T47D (cell line): ENCODE data around the gene MDN1.
"Not testable (repeated sequence)": the region's sequence is repeated elsewhere in the genome, so short reads cannot be mapped to it uniquely, and the experiment has no call there.

Experiments used
- DNase-seq, 2 experiments: peaks; one replicate each; pipeline versions ENCODE4 v3.0.0 to v3.0.0-alpha.2; 2011 to 2012; ENCODE audit warnings: low read depth in 1 of 2, low spot score in 1 of 2
- JUND ChIP-seq: IDR thresholded peaks from 2 replicates; pipeline ENCODE4 v1.6.1; 2012; ENCODE audit warnings: low read depth
- in situ Hi-C: cut with HindIII; loops from 2 replicates; pipeline ENCODE4 v1.10.0; 2016; ENCODE audit warnings: low sequenced_read_pairs, low pct_unique_long_range_greater_than_20kb

The MDN1 gene

GRCh38 chr6:89799756-89800155 lies 19.8 kb downstream of the MDN1 start:
- DNase-seq: no peak

GRCh38 chr6:89799096-89799495 lies 20.5 kb downstream of the MDN1 start:
- in situ Hi-C loops: no loop called here
- no peak for DNase-seq
- TF ChIP-seq JUND: no peak

More at GRCh38 chr6:89799756-89800155, 19.8 kb downstream of the MDN1 start:
- no peak for TF ChIP-seq JUND
- in situ Hi-C loops: no loop called here

DNA sequence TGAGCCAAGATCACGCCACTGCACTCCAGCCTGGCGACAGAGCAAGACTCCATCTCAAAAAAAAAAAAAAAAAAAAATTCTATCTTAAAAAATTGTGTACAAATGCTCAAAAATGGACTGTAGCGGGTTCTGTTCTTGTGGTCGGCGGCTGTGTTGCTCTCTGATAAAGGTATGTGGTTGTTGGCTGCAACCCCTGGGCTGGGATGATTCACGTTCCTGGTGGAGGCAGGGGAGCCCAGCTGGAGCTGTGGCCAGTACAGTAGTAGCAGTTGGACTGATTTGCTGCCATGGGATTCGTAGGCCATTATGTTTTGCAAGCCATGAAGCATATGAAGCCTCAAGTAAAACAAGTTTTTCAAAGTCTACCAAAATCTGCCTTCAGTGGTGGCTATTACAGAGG lies 22.3 kb downstream of the MDN1 start:
- in situ Hi-C loops: no loop called here
- TF ChIP-seq JUND: no peak
- DNase-seq: no peak

- TF ChIP-seq JUND: no peak
- DNase-seq: no peak
- in situ Hi-C loops: no loop called here
Measured at GRCh38 chr6:89794324-89794723, 25.3 kb downstream of the MDN1 start.

- no peak for DNase-seq
- TF ChIP-seq JUND: no peak
- in situ Hi-C loops: no loop called here
Measured at GRCh38 chr6:89793586-89793985, 26.0 kb downstream of the MDN1 start.

DNA sequence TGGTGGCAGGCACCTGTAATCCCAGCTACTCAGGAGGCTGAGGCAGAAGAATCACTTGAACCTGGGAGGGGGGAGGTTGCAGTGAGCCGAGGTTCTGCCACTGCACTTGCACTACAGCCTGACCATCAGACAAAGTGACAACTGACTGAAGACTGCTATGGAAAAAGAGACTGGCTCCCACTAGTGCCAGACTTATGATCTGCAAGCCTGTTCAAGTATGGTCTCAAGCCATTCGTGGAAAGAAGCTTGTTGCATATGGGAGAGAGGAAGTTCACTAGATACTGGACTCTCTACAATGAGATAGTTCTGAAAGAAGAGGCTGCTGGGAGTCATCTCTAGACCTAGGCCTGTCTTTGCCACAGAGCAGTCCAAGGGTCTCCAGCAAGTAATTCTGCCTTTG lies 26.7 kb downstream of the MDN1 start:
- in situ Hi-C loops: no loop called here
- TF ChIP-seq JUND: no peak
- DNase-seq: peak; percentile 21 to 57

DNA sequence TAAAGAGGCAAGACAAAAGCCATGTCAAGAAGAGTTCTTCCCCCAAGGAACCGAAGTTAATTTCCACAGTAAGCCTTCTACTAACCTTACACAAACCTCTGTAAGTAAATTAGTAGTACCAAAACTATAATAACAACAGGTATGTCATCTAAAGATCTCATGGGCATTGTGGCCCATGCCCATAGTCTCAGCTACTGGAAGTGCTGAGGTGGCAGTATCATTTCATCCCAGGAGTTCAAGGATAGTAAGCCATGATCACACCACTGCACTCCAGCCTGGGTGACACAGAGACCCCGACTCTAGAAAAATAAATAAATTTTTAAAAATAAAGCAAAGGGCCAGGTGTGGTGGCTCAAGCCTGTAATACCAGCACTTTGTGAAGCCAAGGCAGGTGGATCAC lies 29.2 kb downstream of the MDN1 start:
- in situ Hi-C loops: no loop called here
- DNase-seq: no peak
- no peak for TF ChIP-seq JUND

DNA sequence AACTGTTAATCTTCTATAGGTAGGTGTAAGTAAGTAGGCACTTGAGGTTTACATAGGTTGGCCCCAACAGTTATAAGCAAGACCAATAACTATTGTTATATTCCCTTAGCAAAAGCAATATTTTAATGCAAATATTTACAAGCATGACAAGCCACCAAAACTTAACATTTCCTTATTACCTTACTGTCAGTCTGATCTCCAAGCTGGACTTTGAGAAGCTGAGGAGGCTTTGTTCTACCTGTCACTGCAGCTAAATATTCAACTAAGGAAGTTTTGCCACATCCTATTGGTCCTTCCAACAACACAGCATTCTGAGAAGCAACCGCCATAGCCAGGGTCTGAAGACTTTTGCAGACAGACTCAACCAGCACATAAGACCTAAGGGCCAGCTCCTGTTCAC lies 29.6 kb downstream of the MDN1 start:
- no peak for TF ChIP-seq JUND
- no peak for DNase-seq
- in situ Hi-C loops: no loop called here

DNA sequence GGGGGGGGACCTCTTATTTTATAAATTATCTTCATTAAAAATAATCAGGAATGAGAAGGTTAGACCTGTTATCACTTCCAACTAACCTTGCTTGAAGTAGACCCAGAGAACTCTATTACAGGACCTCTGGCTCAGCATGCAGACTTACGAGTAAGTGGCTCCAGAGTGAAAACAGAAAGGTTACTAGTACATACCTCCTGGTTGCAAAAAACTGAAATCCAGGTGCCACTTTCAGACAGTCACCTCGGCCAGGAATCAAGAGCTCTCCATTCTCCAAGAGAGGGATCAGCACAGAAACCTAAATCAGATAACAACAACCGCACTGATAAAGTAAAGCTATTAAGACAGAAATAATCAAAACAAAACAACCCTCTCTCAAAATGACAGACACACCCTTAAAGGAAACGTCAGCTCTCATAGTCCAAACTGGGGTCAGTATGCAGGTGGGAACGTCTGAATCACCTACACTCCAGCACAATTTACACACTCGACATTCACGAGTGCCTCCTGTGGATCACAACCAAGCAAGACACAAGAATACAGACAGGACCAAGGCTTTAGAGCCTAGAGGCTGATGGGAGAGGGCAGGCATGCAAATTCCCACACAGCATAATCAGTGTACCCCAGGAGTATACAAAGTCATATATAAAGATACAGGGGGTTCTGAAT lies 31.8 kb downstream of the MDN1 start:
- DNase-seq: no peak
- no peak for TF ChIP-seq JUND
- in situ Hi-C loops: no loop called here

GRCh38 chr6:89786970-89787369 lies 32.6 kb downstream of the MDN1 start:
- TF ChIP-seq JUND: no peak
- in situ Hi-C loops: no loop called here

GRCh38 chr6:89784838-89785237 lies 34.8 kb downstream of the MDN1 start:
- no peak for DNase-seq
- in situ Hi-C loops: no loop called here
- TF ChIP-seq JUND: no peak

More at GRCh38 chr6:89786970-89787369, 32.6 kb downstream of the MDN1 start:
- DNase-seq: no peak

DNA sequence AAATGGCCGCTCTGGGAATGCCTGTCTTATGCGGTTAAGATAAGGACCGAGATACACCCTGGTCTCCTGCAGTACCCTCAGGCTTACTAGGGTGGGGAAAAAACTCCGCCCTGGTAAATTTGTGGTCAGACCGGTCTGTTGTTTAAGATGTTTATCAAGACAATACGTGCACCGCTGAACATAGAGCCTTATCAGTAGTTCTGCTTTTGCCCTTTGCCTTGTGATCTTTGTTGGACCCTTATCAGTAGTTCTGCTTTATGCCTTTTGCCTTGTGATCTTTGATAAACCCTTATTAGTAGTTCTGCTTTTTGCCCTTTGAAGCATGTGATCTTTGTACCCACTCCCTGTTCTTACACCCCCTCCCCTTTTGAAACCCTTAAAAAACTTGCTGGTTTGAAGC lies 36.3 kb downstream of the MDN1 start:
- in situ Hi-C loops, DNase-seq: not testable (repeated sequence)

DNA sequence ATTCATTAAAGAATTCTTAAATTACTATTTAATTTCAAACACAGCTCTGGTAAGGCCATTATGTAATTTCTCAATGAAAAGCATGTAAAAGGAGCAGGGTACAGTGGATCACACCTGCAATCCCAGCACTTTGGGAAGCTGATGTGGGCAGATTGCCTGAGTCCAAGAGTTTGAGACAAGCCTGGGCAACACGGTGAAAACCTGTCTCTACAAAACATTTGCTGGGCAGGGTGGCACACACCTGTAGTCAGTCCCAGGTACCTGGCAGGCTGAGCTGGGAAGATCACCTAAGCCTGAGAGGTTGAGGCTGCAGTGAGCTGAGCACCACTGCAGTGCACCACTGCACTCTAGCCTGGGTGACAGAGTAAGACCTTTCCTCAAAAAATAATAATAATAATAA lies 37.4 kb downstream of the MDN1 start:
- in situ Hi-C loops: no loop called here
- TF ChIP-seq JUND: no peak
- no peak for DNase-seq
